ENCODE measurements around the gene MACROD2.

MACROD2 gene

DNA sequence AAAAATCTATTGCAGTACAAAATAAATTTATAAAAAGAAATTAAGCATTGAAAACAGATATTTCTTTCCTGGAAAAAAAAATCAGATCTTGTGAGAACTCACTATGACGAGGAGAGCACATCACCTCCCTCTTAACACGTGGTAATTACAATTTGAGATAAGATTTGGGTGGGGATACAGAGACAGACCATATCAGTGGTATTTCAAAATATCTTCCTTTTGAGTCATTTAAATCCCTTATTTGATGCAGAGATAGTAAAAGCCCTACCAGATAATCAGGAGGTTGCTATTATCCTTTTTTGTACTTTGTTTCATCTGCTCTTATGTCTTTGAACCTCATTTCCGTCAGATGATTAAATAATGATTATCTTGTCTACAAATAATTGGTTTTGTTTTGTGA lies 1777.5 kb downstream of the MACROD2 start:
- TF ChIP-seq, protein P1, sequence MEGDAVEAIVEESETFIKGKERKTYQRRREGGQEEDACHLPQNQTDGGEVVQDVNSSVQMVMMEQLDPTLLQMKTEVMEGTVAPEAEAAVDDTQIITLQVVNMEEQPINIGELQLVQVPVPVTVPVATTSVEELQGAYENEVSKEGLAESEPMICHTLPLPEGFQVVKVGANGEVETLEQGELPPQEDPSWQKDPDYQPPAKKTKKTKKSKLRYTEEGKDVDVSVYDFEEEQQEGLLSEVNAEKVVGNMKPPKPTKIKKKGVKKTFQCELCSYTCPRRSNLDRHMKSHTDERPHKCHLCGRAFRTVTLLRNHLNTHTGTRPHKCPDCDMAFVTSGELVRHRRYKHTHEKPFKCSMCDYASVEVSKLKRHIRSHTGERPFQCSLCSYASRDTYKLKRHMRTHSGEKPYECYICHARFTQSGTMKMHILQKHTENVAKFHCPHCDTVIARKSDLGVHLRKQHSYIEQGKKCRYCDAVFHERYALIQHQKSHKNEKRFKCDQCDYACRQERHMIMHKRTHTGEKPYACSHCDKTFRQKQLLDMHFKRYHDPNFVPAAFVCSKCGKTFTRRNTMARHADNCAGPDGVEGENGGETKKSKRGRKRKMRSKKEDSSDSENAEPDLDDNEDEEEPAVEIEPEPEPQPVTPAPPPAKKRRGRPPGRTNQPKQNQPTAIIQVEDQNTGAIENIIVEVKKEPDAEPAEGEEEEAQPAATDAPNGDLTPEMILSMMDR (conservative IDR thresholded peaks at IDR 0.05), result no peak
- no peak for TF ChIP-seq ZFX (IDR thresholded peaks at IDR 0.05)
- no peak overlapping the region for H3K27ac ChIP-seq

DNA sequence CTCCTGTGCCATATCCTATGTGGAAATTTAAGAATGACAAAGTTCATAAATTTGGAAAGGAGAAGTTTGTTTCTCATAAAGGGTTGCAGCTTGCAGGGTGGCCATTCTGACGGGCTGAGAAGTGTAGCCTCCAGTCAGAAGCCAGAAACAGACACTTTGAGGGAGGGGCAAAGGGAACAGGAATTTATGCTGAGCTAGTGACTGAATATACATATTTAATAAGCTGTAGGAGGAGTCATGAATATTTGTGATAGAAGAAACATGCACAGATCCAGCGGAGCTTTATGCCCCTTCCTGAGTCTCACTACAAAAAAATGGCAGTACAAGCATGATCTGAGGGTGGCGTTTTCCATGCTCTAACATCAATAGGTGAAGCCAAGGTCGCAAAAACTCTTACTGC lies 1779.6 kb downstream of the MACROD2 start:
- no peak overlapping the region for H3K27ac ChIP-seq
- no peak for TF ChIP-seq ZFX (IDR thresholded peaks at IDR 0.05)
- TF ChIP-seq, protein P1 (conservative IDR thresholded peaks at IDR 0.05), result no peak

DNA sequence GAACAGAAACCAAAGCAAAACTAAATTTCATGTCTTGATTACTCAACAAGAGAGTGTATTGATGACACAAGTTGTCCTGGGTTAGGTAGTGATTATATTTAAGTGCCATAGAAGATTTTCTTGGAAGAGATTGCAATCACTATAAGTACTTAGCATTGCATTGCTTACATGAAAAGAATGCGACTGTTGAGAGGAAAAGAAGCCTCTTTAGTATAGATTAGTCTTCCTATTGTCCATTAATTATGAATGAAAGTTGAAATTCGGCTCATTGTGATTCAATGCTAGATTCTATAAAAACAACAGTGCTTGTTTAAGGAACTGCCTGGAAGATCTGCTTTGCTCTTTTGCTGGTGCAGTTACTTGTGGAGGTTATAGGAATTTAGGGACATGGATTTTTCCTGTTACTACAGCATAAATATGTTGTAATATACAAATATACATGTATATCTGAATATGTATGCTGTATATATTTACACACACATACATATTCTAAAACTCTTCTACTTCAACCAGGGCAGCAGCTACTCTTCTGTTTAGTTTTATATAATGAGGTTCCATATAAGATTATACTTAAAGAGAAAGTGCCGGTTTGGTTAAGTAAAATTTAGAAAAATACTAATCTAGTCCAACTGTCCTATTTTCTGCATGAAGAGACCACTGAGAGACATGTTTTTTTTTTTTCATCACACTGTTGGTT lies 1781.6 kb downstream of the MACROD2 start:
- TF ChIP-seq, protein P1 (conservative IDR thresholded peaks at IDR 0.05), result no peak
- TF ChIP-seq ZFX (IDR thresholded peaks at IDR 0.05), result no peak
- no peak overlapping the region for H3K27ac ChIP-seq

DNA sequence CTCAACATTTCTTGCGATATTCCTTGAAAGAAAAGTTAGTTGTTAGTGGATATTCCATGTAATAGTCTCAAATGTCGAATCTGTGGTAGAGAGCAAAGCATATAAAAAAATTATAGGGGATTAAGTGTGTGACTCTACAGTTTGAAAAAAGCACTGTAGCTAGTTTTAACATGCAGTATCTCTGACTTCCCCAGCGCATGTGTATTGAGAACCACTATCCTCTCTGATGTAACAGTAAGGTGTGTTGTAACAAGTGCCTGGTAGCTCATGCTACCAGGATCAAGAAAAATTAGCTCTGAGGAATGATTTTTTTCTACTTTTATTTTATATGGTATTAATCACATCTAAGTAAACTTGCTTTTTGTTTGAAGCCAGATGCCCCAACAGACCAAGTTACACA lies 1788.7 kb downstream of the MACROD2 start:
- TF ChIP-seq, protein P1 (conservative IDR thresholded peaks at IDR 0.05), result no peak
- TF ChIP-seq ZFX (IDR thresholded peaks at IDR 0.05), result no peak
- H3K27ac ChIP-seq, result no peak overlapping the region

DNA sequence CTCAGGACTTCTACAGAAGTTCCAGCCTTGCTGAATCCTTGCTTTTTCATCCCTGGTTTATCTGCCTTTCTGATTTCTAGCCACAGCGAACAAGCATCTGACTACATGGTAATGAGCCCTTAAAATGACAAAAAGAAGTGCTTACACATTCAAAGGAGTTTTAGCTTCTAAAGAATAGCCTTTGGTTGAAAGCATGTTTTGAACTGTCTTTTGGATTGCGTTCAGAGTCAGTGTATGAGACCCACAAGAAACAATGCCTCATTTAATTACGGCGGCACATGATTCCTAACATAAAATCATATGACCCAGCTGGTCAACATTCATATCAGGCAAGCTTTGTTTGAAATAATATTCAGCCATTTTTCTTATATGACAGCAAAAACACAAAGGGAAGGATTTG lies 1793.8 kb downstream of the MACROD2 start:
- no peak for TF ChIP-seq ZFX (IDR thresholded peaks at IDR 0.05)
- TF ChIP-seq, protein P1 (conservative IDR thresholded peaks at IDR 0.05), result no peak
- no peak overlapping the region for H3K27ac ChIP-seq

DNA sequence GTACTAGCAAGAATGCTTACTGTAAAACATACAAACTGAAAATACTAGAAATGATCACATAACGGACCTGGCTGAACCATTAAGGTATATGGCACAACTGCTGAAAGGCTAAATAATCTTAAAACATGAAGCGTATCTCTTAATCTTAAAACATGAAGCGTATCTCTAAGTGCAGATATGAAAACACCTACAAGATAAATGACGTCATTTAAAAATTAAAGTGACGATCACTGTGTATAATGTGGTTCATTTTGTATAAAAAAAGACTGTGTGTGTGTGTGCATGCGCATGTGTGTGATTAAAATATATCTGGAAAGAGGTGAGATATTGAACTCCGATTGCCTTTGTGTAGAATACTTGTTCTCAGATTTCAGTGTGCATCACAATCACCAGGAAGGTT lies 1797.5 kb downstream of the MACROD2 start:
- H3K27ac ChIP-seq, result no peak overlapping the region
- no peak for TF ChIP-seq ZFX (IDR thresholded peaks at IDR 0.05)
- TF ChIP-seq, protein P1 (conservative IDR thresholded peaks at IDR 0.05), result no peak

DNA sequence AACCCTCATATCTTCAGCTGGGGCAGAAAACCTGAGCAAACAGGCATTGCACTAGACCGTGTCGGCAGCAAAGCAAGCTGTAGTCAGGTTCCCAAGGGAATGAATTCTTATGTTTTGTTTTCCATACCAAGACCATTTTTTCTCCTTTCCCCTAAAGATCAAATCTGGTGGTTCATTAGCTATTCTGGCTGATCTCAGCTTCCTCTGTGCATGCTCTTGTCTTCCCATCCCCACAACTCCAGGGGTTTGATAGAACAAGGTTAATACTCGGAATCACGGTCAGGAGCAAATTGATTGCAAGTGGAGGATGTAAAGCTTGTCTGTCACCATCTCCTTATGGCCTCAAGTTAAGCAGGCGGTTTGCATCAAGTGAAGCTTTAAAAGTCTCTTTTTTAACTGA lies 1799.1 kb downstream of the MACROD2 start:
- H3K27ac ChIP-seq, result no peak overlapping the region
- TF ChIP-seq ZFX (IDR thresholded peaks at IDR 0.05), result no peak
- TF ChIP-seq, protein P1 (conservative IDR thresholded peaks at IDR 0.05), result no peak
